Muscle of leg (tissue), 11 donors: ENCODE data around the gene ARHGAP27. TPM values are rescaled to one million over a fixed set of nuclear protein-coding genes. Genes with fewer than 3 reads are reported as not detected.

Experiments
- DNase-seq: peaks from one replicate; pipeline ENCODE4 v3.0.0; 2013
- H3K27ac ChIP-seq: one replicate; pipeline ENCODE4 v1.5.1; 2013; ENCODE audit warnings: mild to moderate bottlenecking, low read length, control low read depth
- H3K27me3 ChIP-seq: one replicate; pipeline ENCODE4 v1.6.1; 2013; ENCODE audit warnings: low read length; ENCODE audit not compliant: control insufficient read depth, insufficient read depth
- H3K36me3 ChIP-seq: one replicate; pipeline ENCODE4 v1.6.1; 2013; ENCODE audit warnings: low read length; ENCODE audit not compliant: control insufficient read depth, insufficient read depth
- H3K4me1 ChIP-seq: one replicate; pipeline ENCODE4 v1.6.1; 2013; ENCODE audit warnings: low read length; ENCODE audit not compliant: control insufficient read depth, insufficient read depth
- H3K4me3 ChIP-seq: one replicate; pipeline ENCODE4 v1.5.1; 2013; ENCODE audit warnings: low read length, control low read depth
- H3K9me3 ChIP-seq: replicated peaks from 2 replicates; pipeline ENCODE4 v1.6.1; 2013; ENCODE audit warnings: low read depth, low read length; ENCODE audit not compliant: control insufficient read depth
- WGBS: methylation state at CpG from one replicate; pipeline ENCODE4 v1.1.5; 2013; ENCODE audit warnings: missing lambda C conversion rate; ENCODE audit not compliant: insufficient coverage; 5-methylcytosine and 5-hydroxymethylcytosine counted together
- polyA plus RNA-seq, 8 donors: library from polyadenylated mRNA; unstranded; fragments of 120-200 nt; gene quantifications; one replicate each; pipeline versions ENCODE4 v1.2.1 to v1.2.3, GENCODE V29; 2013; ENCODE audit warnings: inconsistent platforms in 1 of 8, low replicate concordance in 1 of 8; ENCODE audit not compliant: insufficient read length in 8 of 8, insufficient read depth in 1 of 8
- total RNA-seq: library from RNA; stranded (reverse); fragments of 120-200 nt; gene quantifications from one replicate; pipeline ENCODE4 v1.2.4, GENCODE V29; 2013

Gene ARHGAP27
- total and polyA plus RNA-seq, 9 donors: 7.1 to 19.0 (median 9.8) TPM

- Histone ChIP-seq H3K36me3 (no peaks in the 10 kb centered on the region), H3K9me3 (no peaks in the 10 kb centered on the region), H3K4me1 (peaks cover 43% of the 10 kb centered on the region), H3K4me3 (peak overlapping the region; percentile 49), H3K27ac (no peak overlapping the region), H3K27me3 (peaks cover 80% of the 10 kb centered on the region)
- 22% methylated on average over 55 of the region's 68 CpGs for WGBS
- DNase-seq: no peak
Observed at GRCh38 chr17:45430006-45430737, 2.5 kb downstream of the ARHGAP27 start.

- Histone ChIP-seq H3K36me3 (no peaks in the 10 kb centered on the region), H3K9me3 (no peaks in the 10 kb centered on the region), H3K27ac (no peak overlapping the region), H3K4me3 (no peak overlapping the region), H3K27me3 (peaks cover 84% of the 10 kb centered on the region), H3K4me1 (peaks cover 45% of the 10 kb centered on the region)
- 10% methylated on average over 82 of the region's 82 CpGs for WGBS
- DNase-seq: no peak
Observed at GRCh38 chr17:45429339-45430005, 3.2 kb downstream of the ARHGAP27 start.

DNA sequence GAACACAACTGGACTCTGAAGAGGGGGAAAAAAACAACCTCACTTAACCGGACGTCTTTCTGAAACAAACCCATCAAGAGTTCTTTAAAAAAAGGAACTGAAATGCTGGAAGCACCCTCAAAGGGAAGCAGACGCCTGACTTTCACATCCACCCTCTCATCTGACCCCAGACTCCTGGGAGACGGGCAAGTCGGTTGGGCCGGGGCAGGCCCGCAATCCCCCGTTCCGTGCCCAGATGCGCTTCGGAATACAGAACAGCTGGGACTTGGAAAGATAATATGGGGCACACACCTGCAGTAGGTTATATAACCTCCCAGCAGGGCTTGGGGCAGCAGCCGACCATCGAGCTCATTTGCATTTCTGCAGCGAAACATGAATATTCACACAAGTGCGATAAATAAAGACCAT lies 3.7 kb downstream of the ARHGAP27 start:
- DNase-seq: peak; percentile 50
- Histone ChIP-seq H3K4me3 (no peak overlapping the region), H3K27me3 (peaks cover 84% of the 10 kb centered on the region), H3K9me3 (no peaks in the 10 kb centered on the region), H3K36me3 (no peaks in the 10 kb centered on the region), H3K4me1 (peaks cover 45% of the 10 kb centered on the region), H3K27ac (no peak overlapping the region)
- 20% methylated on average over 5 of the region's 15 CpGs for WGBS

GRCh38 chr17:45428050-45428617 lies 4.5 kb downstream of the ARHGAP27 start:
- Histone ChIP-seq H3K27me3 (peaks cover 77% of the 10 kb centered on the region), H3K9me3 (no peaks in the 10 kb centered on the region), H3K4me1 (peaks cover 43% of the 10 kb centered on the region), H3K27ac (no peak overlapping the region), H3K36me3 (no peaks in the 10 kb centered on the region), H3K4me3 (no peak overlapping the region)
- 2% methylated on average over 21 of the region's 26 CpGs for WGBS
- DNase-seq: peak; percentile 65

- H3K27ac ChIP-seq: no peak overlapping the region
- peaks cover 71% of the 10 kb centered on the region for H3K27me3 ChIP-seq
- H3K9me3 ChIP-seq: no peaks in the 10 kb centered on the region
- H3K36me3 ChIP-seq: no peaks in the 10 kb centered on the region
- no peak for DNase-seq
- H3K4me3 ChIP-seq: no peak overlapping the region
- 70% methylated on average over 10 of the region's 11 CpGs for WGBS
- H3K4me1 ChIP-seq: peaks cover 38% of the 10 kb centered on the region
Observed at GRCh38 chr17:45427181-45427835, 5.4 kb downstream of the ARHGAP27 start.

DNA sequence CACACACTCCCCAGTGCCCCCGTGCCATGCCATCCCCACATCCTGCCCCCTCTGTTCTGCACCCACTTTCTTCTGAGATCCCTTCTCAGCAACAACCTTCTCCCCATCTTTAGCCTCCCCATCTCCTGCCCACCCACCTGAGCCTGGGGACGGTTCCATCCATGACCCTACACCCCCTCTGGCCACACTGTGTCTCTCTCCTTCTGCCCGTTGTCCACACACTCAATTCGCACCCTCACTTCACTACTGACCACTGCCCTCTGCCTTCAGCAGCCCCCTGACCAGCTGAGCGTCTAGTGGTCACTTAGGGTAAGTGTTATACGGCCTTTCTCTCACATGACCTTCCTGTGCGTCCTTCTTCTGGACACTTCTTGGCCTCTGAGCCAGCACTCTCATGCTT lies 6.1 kb downstream of the ARHGAP27 start:
- Histone ChIP-seq H3K27me3 (peaks cover 64% of the 10 kb centered on the region), H3K4me1 (peaks cover 31% of the 10 kb centered on the region), H3K9me3 (no peaks in the 10 kb centered on the region), H3K27ac (no peak overlapping the region), H3K36me3 (no peaks in the 10 kb centered on the region), H3K4me3 (no peak overlapping the region)
- no peak for DNase-seq
- 52% methylated on average over 5 of the region's 7 CpGs for WGBS

DNA sequence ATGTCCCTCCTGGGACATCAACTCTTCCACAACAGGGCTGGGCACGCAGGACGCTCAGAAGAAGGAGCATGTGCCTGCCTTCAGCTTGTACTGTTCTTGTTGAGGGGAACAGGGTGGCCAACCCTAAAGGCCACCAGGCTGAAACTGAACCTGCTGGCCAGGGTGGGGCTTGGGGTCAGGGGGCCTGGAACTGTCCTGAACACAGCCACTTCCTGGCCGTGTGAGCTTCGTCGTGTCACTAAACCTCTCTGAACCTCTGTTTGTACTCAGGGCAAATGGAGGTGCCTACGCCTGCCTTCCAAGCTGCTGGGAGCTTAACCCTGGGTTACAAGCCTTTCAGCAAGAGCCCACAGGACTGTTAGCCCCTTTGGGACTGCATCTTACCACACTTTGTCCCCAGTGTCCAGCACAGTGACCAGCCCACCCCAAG lies 6.7 kb downstream of the ARHGAP27 start:
- Histone ChIP-seq H3K27me3 (peaks cover 58% of the 10 kb centered on the region), H3K27ac (no peak overlapping the region), H3K4me1 (peaks cover 26% of the 10 kb centered on the region), H3K4me3 (no peak overlapping the region), H3K36me3 (no peaks in the 10 kb centered on the region), H3K9me3 (no peaks in the 10 kb centered on the region)
- DNase-seq: no peak
- WGBS: 64% methylated on average over 5 of the region's 6 CpGs

- H3K9me3 ChIP-seq: no peaks in the 10 kb centered on the region
- no peaks in the 10 kb centered on the region for H3K36me3 ChIP-seq
- H3K27me3 ChIP-seq: peaks cover 52% of the 10 kb centered on the region
- WGBS: 26% methylated on average over 9 of the region's 18 CpGs
- H3K4me1 ChIP-seq: peaks cover 19% of the 10 kb centered on the region
- no peak overlapping the region for H3K27ac ChIP-seq
- H3K4me3 ChIP-seq: no peak overlapping the region
- DNase-seq: no peak
Observed at GRCh38 chr17:45425125-45425983, 7.3 kb downstream of the ARHGAP27 start.

GRCh38 chr17:45424769-45425124 lies 7.9 kb downstream of the ARHGAP27 start:
- H3K4me1 ChIP-seq: peaks cover 19% of the 10 kb centered on the region
- H3K4me3 ChIP-seq: no peak overlapping the region
- WGBS: 87% methylated on average over 3 of the region's 6 CpGs
- no peak for DNase-seq
- H3K27ac ChIP-seq: no peak overlapping the region
- H3K9me3 ChIP-seq: no peaks in the 10 kb centered on the region
- peaks cover 48% of the 10 kb centered on the region for H3K27me3 ChIP-seq
- H3K36me3 ChIP-seq: no peaks in the 10 kb centered on the region
